ENCODE measurements around the gene TJP1. TPM values are rescaled to one million over a fixed set of nuclear protein-coding genes. Genes with fewer than 3 reads are reported as not detected.

Gene TJP1
- total RNA-seq, 1 experiment from 2014 or later, result 140 TPM

DNA sequence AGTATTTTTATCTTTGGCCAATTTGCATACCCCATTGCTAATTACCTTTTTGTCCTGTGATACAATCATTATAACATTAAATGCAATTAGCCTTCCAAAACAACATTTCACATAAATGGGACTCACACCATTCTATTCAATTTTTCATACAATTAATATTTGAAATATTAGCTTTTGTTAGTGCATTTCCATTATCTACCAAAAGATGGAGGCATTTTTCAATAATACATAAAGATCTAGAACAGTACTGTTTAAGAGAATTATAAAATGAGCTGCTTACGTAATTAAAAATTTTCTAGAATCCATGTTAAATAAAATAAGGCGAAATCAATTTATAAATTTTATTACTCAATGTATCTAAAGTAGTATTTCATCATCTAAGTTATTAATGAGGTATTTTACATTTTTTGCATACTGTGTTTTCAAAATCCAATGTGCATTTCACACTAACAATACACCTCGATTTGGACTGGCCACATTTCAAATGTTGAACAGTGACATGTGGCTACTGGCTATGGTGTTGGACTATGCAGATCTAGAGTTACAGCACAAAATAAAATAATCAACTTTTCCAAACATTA lies 74.3 kb downstream of the TJP1 start:
- no peak overlapping the region for H3K14ac ChIP-seq (ENCODE audit: insufficient read depth, low read length)
- Mint-ChIP-seq H3K27ac (no peak overlapping the region), H3K4me3 (no peak overlapping the region), H3K36me3 (ENCODE audit: insufficient read depth in 1 of 3, low read depth in 3 of 3) (peaks cover 3 to 32% (median 19%) of the 10 kb centered on the region in 3 experiments; a peak in 4 of 7 replicates), H3K4me1 (peaks cover 12 to 15% of the 10 kb centered on the region in 2 experiments; a peak in 3 of 4 replicates), H3K9me3 (no peaks in the 10 kb centered on the region), H3K27me3 (ENCODE audit: low read depth) (no peaks in the 10 kb centered on the region)
- H2BK20ac ChIP-seq (ENCODE audit: low read depth, low read length, poor library complexity, severe bottlenecking), result no peak overlapping the region
- H3K18ac ChIP-seq (ENCODE audit: insufficient read length, low read depth, low read length), result no peak overlapping the region
- no peaks in the 10 kb centered on the region for H3K27me3 ChIP-seq (ENCODE audit: insufficient read depth, low read length)
- no peak overlapping the region for H4K5ac ChIP-seq (ENCODE audit: insufficient read length, low read depth, low read length)
- no peaks in the 10 kb centered on the region for H3K23me2 ChIP-seq (ENCODE audit: insufficient read length, low read depth, low read length, poor library complexity, severe bottlenecking)
- H3K4me2 ChIP-seq (ENCODE audit: insufficient read depth, insufficient read length, low read length), result no peak overlapping the region
- no peak overlapping the region for H3K27ac ChIP-seq (ENCODE audit: insufficient read length, low read depth, low read length)
- no peak overlapping the region for H2BK15ac ChIP-seq (ENCODE audit: low read depth, low read length)
- H2BK5ac ChIP-seq (ENCODE audit: insufficient read length, low read length), result no peak overlapping the region
- H3K9me3 ChIP-seq (ENCODE audit: control insufficient read depth, low read depth, low read length), result no peaks in the 10 kb centered on the region
- H3T11ph ChIP-seq (ENCODE audit: low read length), result no peak overlapping the region
- no peaks in the 10 kb centered on the region for H3K79me1 ChIP-seq (ENCODE audit: insufficient read depth, low read depth, low read length, poor library complexity, severe bottlenecking)
- H3K4me1 ChIP-seq (ENCODE audit: insufficient read depth, low read length), result no peaks in the 10 kb centered on the region
- H3K23ac ChIP-seq (ENCODE audit: insufficient read length, low read depth, low read length), result no peak overlapping the region
- no peak overlapping the region for H2BK12ac ChIP-seq (ENCODE audit: insufficient read length, low read depth, low read length)
- H3K56ac ChIP-seq (ENCODE audit: insufficient read length, low read depth, low read length), result no peak overlapping the region
- H2BK120ac ChIP-seq (ENCODE audit: low read depth, low read length, poor library complexity, severe bottlenecking), result no peak overlapping the region
- no peaks in the 10 kb centered on the region for H4K20me1 ChIP-seq (ENCODE audit: control insufficient read depth, insufficient read depth, insufficient read length)
- H3K79me2 ChIP-seq (ENCODE audit: insufficient read depth, low read length), result peaks cover 2% of the 10 kb centered on the region; the same call in 1 of the 2 replicates
- no CpG with 5 or more reads among the region's 3 CpGs for WGBS (ENCODE audit: extremely low coverage, insufficient read length, low lambda C conversion rate)
- no peak for DNase-seq
- H4K91ac ChIP-seq (ENCODE audit: insufficient read length, low read depth, low read length), result no peak overlapping the region
- no peak overlapping the region for H2AFZ ChIP-seq (ENCODE audit: low read length)
- TF ChIP-seq, protein P1, sequence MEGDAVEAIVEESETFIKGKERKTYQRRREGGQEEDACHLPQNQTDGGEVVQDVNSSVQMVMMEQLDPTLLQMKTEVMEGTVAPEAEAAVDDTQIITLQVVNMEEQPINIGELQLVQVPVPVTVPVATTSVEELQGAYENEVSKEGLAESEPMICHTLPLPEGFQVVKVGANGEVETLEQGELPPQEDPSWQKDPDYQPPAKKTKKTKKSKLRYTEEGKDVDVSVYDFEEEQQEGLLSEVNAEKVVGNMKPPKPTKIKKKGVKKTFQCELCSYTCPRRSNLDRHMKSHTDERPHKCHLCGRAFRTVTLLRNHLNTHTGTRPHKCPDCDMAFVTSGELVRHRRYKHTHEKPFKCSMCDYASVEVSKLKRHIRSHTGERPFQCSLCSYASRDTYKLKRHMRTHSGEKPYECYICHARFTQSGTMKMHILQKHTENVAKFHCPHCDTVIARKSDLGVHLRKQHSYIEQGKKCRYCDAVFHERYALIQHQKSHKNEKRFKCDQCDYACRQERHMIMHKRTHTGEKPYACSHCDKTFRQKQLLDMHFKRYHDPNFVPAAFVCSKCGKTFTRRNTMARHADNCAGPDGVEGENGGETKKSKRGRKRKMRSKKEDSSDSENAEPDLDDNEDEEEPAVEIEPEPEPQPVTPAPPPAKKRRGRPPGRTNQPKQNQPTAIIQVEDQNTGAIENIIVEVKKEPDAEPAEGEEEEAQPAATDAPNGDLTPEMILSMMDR (conservative IDR thresholded peaks at IDR 0.05), result peak; percentile 33; the same call in 2 of the 3 replicates
- no peak overlapping the region for H3K9ac ChIP-seq (ENCODE audit: extremely low read depth, insufficient read length, low read length)
- no peak overlapping the region for H4K8ac ChIP-seq (replicated peaks; ENCODE audit: insufficient read length, low read depth, low read length)
- H3K4ac ChIP-seq (ENCODE audit: low read depth, low read length), result no peak overlapping the region
- no peak overlapping the region for H2AK5ac ChIP-seq (ENCODE audit: insufficient read length, low read length)
